ENCODE data around the gene CDH18. TPM values are rescaled to one million over a fixed set of nuclear protein-coding genes. Genes with fewer than 3 reads are reported as not detected.

CDH18 gene
- total and polyA plus RNA-seq, 2 of the 13 experiments (the other 11 are each of a cell fraction or from before 2014, with no cell fraction given): not detected

DNA sequence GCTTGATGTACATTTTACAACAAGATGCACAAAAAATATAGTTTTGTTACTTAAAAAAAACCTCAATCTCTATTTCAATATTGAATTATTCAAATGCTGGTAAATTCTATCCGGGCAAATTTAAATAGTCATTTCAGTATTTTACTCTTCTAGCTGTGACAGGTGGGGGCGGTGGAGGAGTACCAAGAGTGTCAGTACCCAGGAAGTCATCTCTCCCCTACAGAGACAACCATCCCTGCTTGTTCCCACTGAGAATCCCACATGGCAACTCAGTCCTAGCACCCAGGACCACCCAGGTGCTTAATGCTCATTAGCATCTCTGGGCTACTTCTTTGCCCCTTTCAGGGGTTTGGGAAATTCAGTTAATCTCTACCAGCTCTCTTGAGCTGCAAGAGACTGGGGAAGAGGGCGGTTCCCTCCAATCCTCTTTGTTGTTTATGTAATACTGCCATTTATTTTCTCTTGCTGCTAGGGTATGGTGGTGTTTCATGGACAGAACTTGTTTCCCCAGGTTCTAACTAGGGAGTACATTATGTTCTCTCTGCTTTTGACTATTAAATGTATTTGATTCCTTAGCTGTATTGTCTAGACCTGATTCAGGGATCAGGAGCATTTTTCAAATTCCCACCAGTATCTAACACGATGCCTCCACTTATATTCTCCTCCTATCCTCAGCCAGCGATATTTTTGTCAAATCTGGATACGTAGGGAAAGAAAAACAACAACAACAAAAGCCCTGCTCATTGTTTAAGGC, 122.5 kb downstream of the CDH18 start:
- Histone ChIP-seq H4K20me1 (ENCODE audit: insufficient read depth, low read length) (no peaks in the 10 kb centered on the region), H3K4me2 (ENCODE audit: low read depth, low read length) (no peak overlapping the region), H2AFZ (ENCODE audit: low read length) (no peak overlapping the region), H3K9me3 (ENCODE audit: low read length) (no peaks in the 10 kb centered on the region), H3K79me2 (ENCODE audit: insufficient read depth, low read length) (no peaks in the 10 kb centered on the region), H3K4me3 (replicated peaks in 1 of 3; ENCODE audit: insufficient read depth in 1 of 3, low read depth in 2 of 3, low read length in 3 of 3) (no peak overlapping the region), H3K4me1 (ENCODE audit: insufficient read depth, low read length) (no peaks in the 10 kb centered on the region), H3K27me3 (ENCODE audit: control insufficient read depth in 1 of 2, insufficient read depth in 2 of 2, low read length in 2 of 2) (no peaks in the 10 kb centered on the region), H3K9ac (ENCODE audit: insufficient read depth, low read depth, low read length) (no peak overlapping the region), H3K36me3 (replicated peaks in 1 of 2; ENCODE audit: control insufficient read depth in 1 of 2, insufficient read depth in 2 of 2, low read length in 2 of 2) (no peaks in the 10 kb centered on the region), H3K27ac (ENCODE audit: extremely low read length, insufficient read depth, low read length) (no peak overlapping the region)
- no peak for FAIRE-seq
- intact Hi-C loops (cut with micrococcal nuclease; ENCODE audit: unreplicated experiment): no loop called here
- no TSS peak for BruUV-seq (replicated peaks)
- ChIA-PET CTCF (ENCODE audit: low intra/inter-chr PET ratio, low total read pairs) (no interaction called here), POLR2A (no interaction called here)
- no peak for ATAC-seq
- in situ Hi-C loops (cut with HindIII; ENCODE audit: extremely low pct_ligation_motif_present, low pct_unique_long_range_greater_than_20kb): no loop called here
- 10% methylated on average over 6 of the region's 6 CpGs for WGBS (ENCODE audit: low lambda C conversion rate)
- DNase-seq (ENCODE audit: low spot score): no peak
- no peak for TF ChIP-seq SKI (IDR thresholded peaks at IDR 0.05; ENCODE audit: partially characterized antibody)
- no peak for TF ChIP-seq ZNF558 (CRISPR knock-in tag; IDR thresholded peaks at IDR 0.05; ENCODE audit: borderline replicate concordance)
- no peak for TF ChIP-seq PREB (CRISPR knock-in tag; IDR thresholded peaks at IDR 0.05)
- TF ChIP-seq RARG (CRISPR knock-in tag; IDR thresholded peaks at IDR 0.05; ENCODE audit: low read depth): no peak
- TF ChIP-seq GPN1 (CRISPR knock-in tag; IDR thresholded peaks at IDR 0.05; ENCODE audit: borderline replicate concordance): no peak
- TF ChIP-seq GLI4 (CRISPR knock-in tag; IDR thresholded peaks at IDR 0.05; ENCODE audit: borderline replicate concordance): no peak
- no peak for TF ChIP-seq ZBTB34 (CRISPR knock-in tag; IDR thresholded peaks at IDR 0.05)
- TF ChIP-seq, protein P1, sequence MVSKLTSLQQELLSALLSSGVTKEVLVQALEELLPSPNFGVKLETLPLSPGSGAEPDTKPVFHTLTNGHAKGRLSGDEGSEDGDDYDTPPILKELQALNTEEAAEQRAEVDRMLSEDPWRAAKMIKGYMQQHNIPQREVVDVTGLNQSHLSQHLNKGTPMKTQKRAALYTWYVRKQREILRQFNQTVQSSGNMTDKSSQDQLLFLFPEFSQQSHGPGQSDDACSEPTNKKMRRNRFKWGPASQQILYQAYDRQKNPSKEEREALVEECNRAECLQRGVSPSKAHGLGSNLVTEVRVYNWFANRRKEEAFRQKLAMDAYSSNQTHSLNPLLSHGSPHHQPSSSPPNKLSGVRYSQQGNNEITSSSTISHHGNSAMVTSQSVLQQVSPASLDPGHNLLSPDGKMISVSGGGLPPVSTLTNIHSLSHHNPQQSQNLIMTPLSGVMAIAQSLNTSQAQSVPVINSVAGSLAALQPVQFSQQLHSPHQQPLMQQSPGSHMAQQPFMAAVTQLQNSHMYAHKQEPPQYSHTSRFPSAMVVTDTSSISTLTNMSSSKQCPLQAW (CRISPR knock-in tag; IDR thresholded peaks at IDR 0.05): no peak
- no peak for TF ChIP-seq ZNF460 (CRISPR knock-in tag; IDR thresholded peaks at IDR 0.05; ENCODE audit: borderline replicate concordance)
- no peak for TF ChIP-seq ZNF713 (CRISPR knock-in tag; IDR thresholded peaks at IDR 0.05)
- no peak for TF ChIP-seq HNF4A (CRISPR knock-in tag; IDR thresholded peaks at IDR 0.05)
- TF ChIP-seq ZGPAT (CRISPR knock-in tag; IDR thresholded peaks at IDR 0.05): no peak
- no peak for TF ChIP-seq NFE2 (CRISPR knock-in tag; IDR thresholded peaks at IDR 0.05)
- no peak for TF ChIP-seq ZNF816 (CRISPR knock-in tag; IDR thresholded peaks at IDR 0.05; ENCODE audit: borderline replicate concordance)
- no peak for TF ChIP-seq TFDP1 (CRISPR knock-in tag; IDR thresholded peaks at IDR 0.05; ENCODE audit: borderline replicate concordance)
